OCI-LY7 (cell line): ENCODE measurements around the gene CRB1.

Experiments
- CTCF ChIP-seq: fragments of 200-600 bp; sonication (generic); conservative IDR thresholded peaks from 2 replicates; pipeline ENCODE4 v1.5.1; 2014; ENCODE audit warnings: mild to moderate bottlenecking, antibody characterized with exemption, low read length, moderate library complexity, mixed read lengths
- EZH2phosphoT487 ChIP-seq: fragments of 200-600 bp; sonication (generic); IDR thresholded peaks from 2 replicates; pipeline ENCODE4 v1.6.1; 2018; ENCODE audit warnings: low read depth, borderline replicate concordance, mild to moderate bottlenecking, mixed run types, antibody characterized with exemption, low read length, moderate library complexity, mixed read lengths

- TF ChIP-seq EZH2phosphoT487 = no peak
- TF ChIP-seq CTCF = peak; percentile 85
Observed at GRCh38 chr1:197327776-197328364, 59.8 kb downstream of the CRB1 start.
